Mucosa of gallbladder (tissue), 1 donor: ENCODE data around the gene LRP1B. TPM values are rescaled to one million over a fixed set of nuclear protein-coding genes. Genes with fewer than 3 reads are reported as not detected.

ENCODE experiments used
- DNase-seq: peaks from one replicate; pipeline ENCODE4 v3.0.0-alpha.2; 2020; ENCODE audit warnings: low spot score
- total RNA-seq: library from RNA; stranded (reverse); gene quantifications from one replicate; pipeline ENCODE4 v1.2.1, GENCODE V29; 2021
- donor health status: DM: no; HTN: no; CAD: no.

LRP1B gene
- total RNA-seq, 1 donor from 2014 or later = 0.26 TPM

GRCh38 chr2:140836826-140837225, 1294.0 kb downstream of the LRP1B start:
- DNase-seq = no peak

GRCh38 chr2:140835079-140835478, 1295.7 kb downstream of the LRP1B start:
- no peak for DNase-seq

- DNase-seq = no peak
These were observed 1316.7 kb downstream of the LRP1B start for GRCh38 chr2:140814141-140814540.

- no peak for DNase-seq
These were observed 1322.0 kb downstream of the LRP1B start for GRCh38 chr2:140808820-140809219.

GRCh38 chr2:140808211-140808610, 1322.6 kb downstream of the LRP1B start:
- DNase-seq = no peak

GRCh38 chr2:140804700-140805260, 1326.0 kb downstream of the LRP1B start:
- no peak for DNase-seq

- no peak for DNase-seq
These were observed 1329.5 kb downstream of the LRP1B start for GRCh38 chr2:140801311-140801710.

GRCh38 chr2:140797718-140798117, 1333.1 kb downstream of the LRP1B start:
- DNase-seq = no peak

GRCh38 chr2:140791802-140792201, 1339.0 kb downstream of the LRP1B start:
- no peak for DNase-seq

- DNase-seq = no peak
These were observed 1344.2 kb downstream of the LRP1B start for GRCh38 chr2:140786585-140786984.

GRCh38 chr2:140775411-140775810, 1355.4 kb downstream of the LRP1B start:
- no peak for DNase-seq

- DNase-seq = no peak
These were observed 1360.2 kb downstream of the LRP1B start for GRCh38 chr2:140770645-140771044.

GRCh38 chr2:140761807-140762206, 1369.0 kb downstream of the LRP1B start:
- no peak for DNase-seq

GRCh38 chr2:140759426-140760156, 1371.2 kb downstream of the LRP1B start:
- no peak for DNase-seq

- no peak for DNase-seq
These were observed 1383.2 kb downstream of the LRP1B start for GRCh38 chr2:140747665-140748064.

- no peak for DNase-seq
These were observed 1383.7 kb downstream of the LRP1B start for GRCh38 chr2:140747090-140747489.

- DNase-seq = no peak
These were observed 1386.4 kb downstream of the LRP1B start for GRCh38 chr2:140744379-140744778.

- DNase-seq = no peak
These were observed 1393.8 kb downstream of the LRP1B start for GRCh38 chr2:140737006-140737405.

- DNase-seq = no peak
These were observed 1395.8 kb downstream of the LRP1B start for GRCh38 chr2:140734992-140735391.

GRCh38 chr2:140718999-140719398, 1411.8 kb downstream of the LRP1B start:
- DNase-seq = no peak

GRCh38 chr2:140717481-140717880, 1413.3 kb downstream of the LRP1B start:
- no peak for DNase-seq

GRCh38 chr2:140714586-140714985, 1416.2 kb downstream of the LRP1B start:
- no peak for DNase-seq

- DNase-seq = no peak
These were observed 1418.9 kb downstream of the LRP1B start for GRCh38 chr2:140711867-140712266.

GRCh38 chr2:140701726-140702125, 1429.1 kb downstream of the LRP1B start:
- no peak for DNase-seq
